Osteocyte (in vitro differentiated cells): ENCODE measurements around the gene CDK5RAP2. TPM values are rescaled to one million over a fixed set of nuclear protein-coding genes. Genes with fewer than 3 reads are reported as not detected.

Experiments
- DNase-seq: peaks from one replicate; pipeline ENCODE4 v3.0.0; 2021; ENCODE audit warnings: mixed read lengths; ENCODE audit not compliant: unreplicated experiment; ENCODE audit errors: extremely low spot score
- H3K27ac Mint-ChIP-seq: one replicate; pipeline ENCODE4 v1.8.0; 2021; ENCODE audit warnings: mild to moderate bottlenecking, mixed read lengths; ENCODE audit not compliant: unreplicated experiment
- H3K27me3 Mint-ChIP-seq: one replicate; pipeline ENCODE4 v1.8.0; 2021; ENCODE audit warnings: mixed read lengths; ENCODE audit not compliant: unreplicated experiment
- H3K36me3 Mint-ChIP-seq: one replicate; pipeline ENCODE4 v1.8.0; 2021; ENCODE audit warnings: mixed read lengths; ENCODE audit not compliant: unreplicated experiment
- H3K4me1 Mint-ChIP-seq: one replicate; pipeline ENCODE4 v1.8.0; 2021; ENCODE audit warnings: mixed read lengths; ENCODE audit not compliant: unreplicated experiment
- H3K4me3 Mint-ChIP-seq: one replicate; pipeline ENCODE4 v1.8.0; 2021; ENCODE audit warnings: mild to moderate bottlenecking, moderate library complexity, mixed read lengths; ENCODE audit not compliant: unreplicated experiment
- H3K9me3 Mint-ChIP-seq: one replicate; pipeline ENCODE4 v1.8.0; 2021; ENCODE audit warnings: mixed read lengths; ENCODE audit not compliant: unreplicated experiment
- CTCF ChIP-seq: fragments of 200-600 bp; sonication (generic); IDR thresholded peaks from 2 replicates; pipeline ENCODE4 v1.5.0; 2021; ENCODE audit warnings: antibody characterized with exemption, mild to moderate bottlenecking, moderate library complexity
- total RNA-seq: library from RNA; stranded (reverse); gene quantifications from 2 replicates; pipeline ENCODE4 v1.2.1, GENCODE V29; 2021

CDK5RAP2 gene
- total RNA-seq, 1 donor from 2014 or later, result 48.7 TPM

GRCh38 chr9:120431268-120431667 lies 148.7 kb downstream of the CDK5RAP2 start:
- Mint-ChIP-seq H3K27ac (peak overlapping the region; percentile 50), H3K4me1 (peaks cover 20% of the 10 kb centered on the region)
- TF ChIP-seq CTCF, result no peak

DNA sequence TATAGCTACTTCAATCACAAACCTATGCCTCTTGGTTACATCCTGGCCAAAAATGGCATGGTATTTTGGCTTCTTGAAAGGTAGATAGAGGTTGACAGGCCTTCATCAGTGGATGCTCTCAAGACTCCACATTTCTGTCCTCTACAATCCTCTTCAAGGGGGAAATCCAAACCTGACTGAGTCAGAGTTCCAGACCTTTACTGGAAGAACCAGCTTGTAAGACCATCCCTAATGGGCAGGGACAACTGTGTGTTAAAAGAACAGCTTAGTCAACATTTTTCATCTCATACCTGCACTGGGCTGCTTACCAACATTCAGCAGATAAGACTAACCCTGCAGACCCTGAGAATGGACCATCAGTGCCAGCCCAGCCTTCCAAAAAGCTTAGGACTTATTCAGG lies 155.7 kb downstream of the CDK5RAP2 start:
- no peak for DNase-seq
- no peaks in the 10 kb centered on the region for H3K9me3 Mint-ChIP-seq
- H3K4me1 Mint-ChIP-seq, result peaks cover 10% of the 10 kb centered on the region
- H3K36me3 Mint-ChIP-seq, result peaks cover 30% of the 10 kb centered on the region
- H3K27me3 Mint-ChIP-seq, result no peaks in the 10 kb centered on the region
- H3K27ac Mint-ChIP-seq, result no peak overlapping the region
- H3K4me3 Mint-ChIP-seq, result no peak overlapping the region
- no peak for TF ChIP-seq CTCF

More at GRCh38 chr9:120431268-120431667, 148.7 kb downstream of the CDK5RAP2 start:
- Mint-ChIP-seq H3K9me3 (no peaks in the 10 kb centered on the region), H3K36me3 (peaks cover 10% of the 10 kb centered on the region), H3K27me3 (no peaks in the 10 kb centered on the region), H3K4me3 (no peak overlapping the region)
- DNase-seq, result no peak

GRCh38 chr9:120423812-120424211 lies 156.2 kb downstream of the CDK5RAP2 start:
- TF ChIP-seq CTCF, result no peak
- DNase-seq, result no peak
- no peak overlapping the region for H3K4me3 Mint-ChIP-seq
- H3K27ac Mint-ChIP-seq, result no peak overlapping the region
- no peaks in the 10 kb centered on the region for H3K27me3 Mint-ChIP-seq
- H3K4me1 Mint-ChIP-seq, result peaks cover 10% of the 10 kb centered on the region
- H3K36me3 Mint-ChIP-seq, result peaks cover 32% of the 10 kb centered on the region
- H3K9me3 Mint-ChIP-seq, result no peaks in the 10 kb centered on the region

- no peak for DNase-seq
- H3K27ac Mint-ChIP-seq, result no peak overlapping the region
- H3K27me3 Mint-ChIP-seq, result no peaks in the 10 kb centered on the region
- H3K4me1 Mint-ChIP-seq, result peaks cover 20% of the 10 kb centered on the region
- H3K36me3 Mint-ChIP-seq, result peaks cover 41% of the 10 kb centered on the region
- no peak overlapping the region for H3K4me3 Mint-ChIP-seq
- TF ChIP-seq CTCF, result no peak
- no peaks in the 10 kb centered on the region for H3K9me3 Mint-ChIP-seq
These were observed 158.0 kb downstream of the CDK5RAP2 start for GRCh38 chr9:120421977-120422376.

DNA sequence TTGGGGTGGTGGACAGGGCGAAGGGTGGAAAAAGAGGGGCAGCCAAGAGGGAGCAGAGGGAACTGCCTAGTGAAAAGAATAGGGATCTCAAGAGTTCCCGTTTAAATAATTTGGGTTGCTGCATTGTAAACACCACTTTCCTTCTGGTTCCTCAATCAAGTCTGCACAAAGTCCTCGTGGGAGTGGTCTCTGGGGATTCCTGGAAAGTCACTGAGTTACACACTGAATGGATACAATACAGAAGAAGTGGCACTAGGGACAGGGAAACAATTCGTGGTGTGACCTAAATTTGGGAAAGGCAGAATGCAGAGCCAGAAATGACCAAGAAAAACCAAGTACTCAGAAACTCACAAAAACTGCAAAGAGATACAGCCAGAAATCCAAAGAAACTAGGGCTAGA lies 161.7 kb downstream of the CDK5RAP2 start:
- H3K36me3 Mint-ChIP-seq, result peaks cover 37% of the 10 kb centered on the region
- H3K27ac Mint-ChIP-seq, result no peak overlapping the region
- no peak for DNase-seq
- peaks cover 15% of the 10 kb centered on the region for H3K4me1 Mint-ChIP-seq
- H3K27me3 Mint-ChIP-seq, result no peaks in the 10 kb centered on the region
- no peak overlapping the region for H3K4me3 Mint-ChIP-seq
- H3K9me3 Mint-ChIP-seq, result no peaks in the 10 kb centered on the region
- TF ChIP-seq CTCF, result no peak
